KMS-11 (cell line): ENCODE measurements around the gene EVC2.

Source experiments
- H2AFZ ChIP-seq: fragments of 200-600 bp; sonication (generic); 2 replicates; pipeline ENCODE4 v1.6.1; 2016; ENCODE audit warnings: antibody characterized with exemption, mixed run types, low read depth
- H3K27ac ChIP-seq: fragments of 200-600 bp; sonication (generic); 2 replicates; pipeline ENCODE4 v1.6.1; 2016; ENCODE audit warnings: mild to moderate bottlenecking, mixed run types
- H3K27me3 ChIP-seq: fragments of 200-600 bp; sonication (generic); 2 replicates; pipeline ENCODE4 v1.6.1; 2017; ENCODE audit warnings: mild to moderate bottlenecking, low read depth, mixed run types, moderate library complexity; ENCODE audit not compliant: insufficient read depth
- H3K36me3 ChIP-seq: fragments of 200-600 bp; sonication (generic); 2 replicates; pipeline ENCODE4 v1.6.1; 2017; ENCODE audit warnings: mild to moderate bottlenecking, mixed run types; ENCODE audit not compliant: insufficient read depth
- H3K4me1 ChIP-seq: fragments of 200-600 bp; sonication (generic); 2 replicates; pipeline ENCODE4 v1.6.1; 2016; ENCODE audit warnings: mild to moderate bottlenecking, low read depth, mixed run types; ENCODE audit not compliant: poor library complexity, severe bottlenecking
- H3K4me2 ChIP-seq: fragments of 200-600 bp; sonication (generic); 2 replicates; pipeline ENCODE4 v1.7.0; 2016; ENCODE audit warnings: mild to moderate bottlenecking, mixed run types
- H3K4me3 ChIP-seq: fragments of 200-600 bp; sonication (generic); IDR thresholded peaks from 2 replicates; pipeline ENCODE4 v1.6.1; 2017; ENCODE audit warnings: low read depth, low read length, mixed read lengths; ENCODE audit not compliant: insufficient read depth
- H3K79me2 ChIP-seq: fragments of 200-600 bp; sonication (generic); 2 replicates; pipeline ENCODE4 v1.6.1; 2016; ENCODE audit warnings: low read depth, mixed run types; ENCODE audit not compliant: insufficient read depth
- H3K9ac ChIP-seq: fragments of 200-600 bp; sonication (generic); 2 replicates; pipeline ENCODE4 v1.6.1; 2016; ENCODE audit warnings: mild to moderate bottlenecking, mixed run types
- H4K20me1 ChIP-seq: fragments of 200-600 bp; sonication (generic); 2 replicates; pipeline ENCODE4 v1.6.1; 2016; ENCODE audit warnings: mild to moderate bottlenecking, mixed run types; ENCODE audit not compliant: insufficient read depth
- TF ChIP-seq, protein P1 (sequence below): fragments of 200-600 bp; sonication (generic); conservative IDR thresholded peaks from 2 replicates; pipeline ENCODE4 v1.6.1; 2017; ENCODE audit warnings: low read depth, mild to moderate bottlenecking, antibody characterized with exemption, low read length, moderate library complexity, mixed read lengths

EVC2 gene

DNA sequence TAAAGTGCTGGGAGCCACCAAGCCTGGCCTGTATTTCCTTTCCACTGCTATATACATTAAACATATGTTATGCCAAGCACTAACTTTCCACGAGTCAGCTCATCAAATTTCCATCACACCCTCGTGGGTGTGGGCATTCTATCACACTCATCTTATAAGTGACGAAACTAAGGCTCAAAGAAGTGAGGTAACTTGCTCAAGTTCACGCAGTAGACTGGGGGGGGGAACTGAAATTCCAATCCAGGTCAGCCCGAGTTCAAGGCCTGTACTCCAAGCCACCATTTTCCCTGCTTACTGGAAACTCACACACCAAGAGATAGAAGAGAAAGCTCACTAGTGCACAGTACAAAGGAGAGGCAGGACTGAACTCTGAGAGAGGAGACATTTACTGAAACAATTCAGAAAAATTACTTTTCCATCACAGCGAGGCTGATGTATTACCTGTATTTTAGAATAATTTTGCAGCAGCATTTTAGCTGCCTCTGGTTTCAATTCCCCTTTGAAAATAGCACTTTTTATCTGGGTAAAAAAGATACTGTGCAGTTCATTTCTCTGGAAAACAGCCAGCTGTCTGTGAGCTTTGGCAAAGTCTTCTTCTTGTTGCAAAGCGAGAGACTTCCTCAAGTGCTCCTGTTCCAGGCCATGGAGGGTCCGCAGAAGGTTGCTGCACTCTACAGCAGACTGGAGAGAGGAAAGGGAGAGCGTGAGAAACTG lies 76.8 kb downstream of the EVC2 start:
- Histone ChIP-seq H3K36me3 (no peaks in the 10 kb centered on the region), H3K79me2 (no peaks in the 10 kb centered on the region), H3K9ac (no peak overlapping the region), H4K20me1 (no peaks in the 10 kb centered on the region), H3K4me1 (no peaks in the 10 kb centered on the region), H3K4me2 (no peak overlapping the region), H3K27ac (no peak overlapping the region), H3K27me3 (no peaks in the 10 kb centered on the region), H2AFZ (no peak overlapping the region), H3K4me3 (no peak overlapping the region)
- TF ChIP-seq, protein P1, sequence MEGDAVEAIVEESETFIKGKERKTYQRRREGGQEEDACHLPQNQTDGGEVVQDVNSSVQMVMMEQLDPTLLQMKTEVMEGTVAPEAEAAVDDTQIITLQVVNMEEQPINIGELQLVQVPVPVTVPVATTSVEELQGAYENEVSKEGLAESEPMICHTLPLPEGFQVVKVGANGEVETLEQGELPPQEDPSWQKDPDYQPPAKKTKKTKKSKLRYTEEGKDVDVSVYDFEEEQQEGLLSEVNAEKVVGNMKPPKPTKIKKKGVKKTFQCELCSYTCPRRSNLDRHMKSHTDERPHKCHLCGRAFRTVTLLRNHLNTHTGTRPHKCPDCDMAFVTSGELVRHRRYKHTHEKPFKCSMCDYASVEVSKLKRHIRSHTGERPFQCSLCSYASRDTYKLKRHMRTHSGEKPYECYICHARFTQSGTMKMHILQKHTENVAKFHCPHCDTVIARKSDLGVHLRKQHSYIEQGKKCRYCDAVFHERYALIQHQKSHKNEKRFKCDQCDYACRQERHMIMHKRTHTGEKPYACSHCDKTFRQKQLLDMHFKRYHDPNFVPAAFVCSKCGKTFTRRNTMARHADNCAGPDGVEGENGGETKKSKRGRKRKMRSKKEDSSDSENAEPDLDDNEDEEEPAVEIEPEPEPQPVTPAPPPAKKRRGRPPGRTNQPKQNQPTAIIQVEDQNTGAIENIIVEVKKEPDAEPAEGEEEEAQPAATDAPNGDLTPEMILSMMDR, result no peak

DNA sequence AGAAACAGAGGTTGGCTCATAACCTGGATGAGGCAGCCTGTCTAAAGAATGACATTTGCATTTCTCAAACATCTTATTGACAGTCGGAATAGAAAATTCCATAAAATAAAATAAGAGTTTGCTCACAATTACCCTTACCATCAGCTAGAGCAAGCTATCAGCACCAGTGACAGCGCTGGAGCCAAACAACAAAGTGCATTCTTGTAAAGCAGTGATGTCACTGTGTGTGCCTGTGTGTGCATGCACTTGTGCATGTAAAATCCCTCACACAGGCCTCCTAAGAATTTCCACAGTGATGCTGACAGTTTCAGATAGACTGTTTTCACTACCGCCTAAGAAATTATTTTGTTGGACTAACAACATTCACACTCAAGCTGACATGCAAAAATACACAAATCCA lies 77.6 kb downstream of the EVC2 start:
- Histone ChIP-seq H3K36me3 (no peaks in the 10 kb centered on the region), H2AFZ (no peak overlapping the region)
- TF ChIP-seq, protein P1, result no peak

DNA sequence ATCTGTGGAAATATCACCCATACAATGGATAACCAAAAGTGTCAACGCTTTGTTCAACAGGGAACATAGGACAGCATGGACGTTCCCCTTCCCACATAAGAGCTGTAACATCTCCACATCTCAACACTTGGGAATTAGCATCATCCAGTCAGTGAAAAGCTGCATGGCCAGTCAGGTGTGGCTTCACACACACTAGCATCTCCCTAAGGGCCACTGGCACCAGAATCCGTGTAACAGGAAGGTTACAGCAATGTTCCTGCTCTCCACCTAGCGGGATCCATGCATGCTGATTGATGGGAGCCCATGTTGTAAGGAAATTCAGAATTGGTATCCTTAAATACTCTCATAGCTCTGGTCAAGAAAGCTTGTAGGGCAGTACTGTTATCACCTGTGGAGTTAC lies 78.8 kb downstream of the EVC2 start:
- Histone ChIP-seq H3K4me3 (no peak overlapping the region), H3K27ac (no peak overlapping the region), H3K9ac (no peak overlapping the region), H3K79me2 (no peaks in the 10 kb centered on the region), H2AFZ (no peak overlapping the region), H3K27me3 (no peaks in the 10 kb centered on the region), H4K20me1 (no peaks in the 10 kb centered on the region), H3K36me3 (no peaks in the 10 kb centered on the region), H3K4me2 (no peak overlapping the region), H3K4me1 (no peaks in the 10 kb centered on the region)
- TF ChIP-seq, protein P1, result no peak

More for the DNA sequence above, 77.6 kb downstream of the EVC2 start:
- no peak overlapping the region for H3K4me3 ChIP-seq
- no peaks in the 10 kb centered on the region for H3K27me3 ChIP-seq
- H3K4me2 ChIP-seq, result no peak overlapping the region
- no peaks in the 10 kb centered on the region for H3K79me2 ChIP-seq
- no peaks in the 10 kb centered on the region for H3K4me1 ChIP-seq
- no peaks in the 10 kb centered on the region for H4K20me1 ChIP-seq
- no peak overlapping the region for H3K27ac ChIP-seq
- H3K9ac ChIP-seq, result no peak overlapping the region

DNA sequence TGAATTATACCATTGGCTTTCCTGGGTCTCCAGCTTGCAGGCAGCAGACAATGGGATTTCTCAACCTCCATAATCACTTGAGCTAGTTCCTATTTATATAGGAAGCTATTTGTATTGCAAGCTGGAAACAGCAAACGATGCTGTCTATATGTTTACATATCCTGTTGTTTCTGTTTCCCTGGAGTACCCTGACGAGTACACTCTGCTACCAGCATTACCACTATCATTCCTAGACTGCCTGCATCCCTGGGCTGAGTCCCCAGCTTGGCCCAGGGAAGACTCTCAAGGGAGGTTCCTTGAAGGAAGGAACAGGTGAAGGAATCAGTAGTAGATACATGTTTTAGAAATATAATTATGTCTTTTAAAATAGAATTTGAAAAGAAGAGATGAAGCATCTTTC lies 81.4 kb downstream of the EVC2 start:
- H4K20me1 ChIP-seq, result no peaks in the 10 kb centered on the region
- H3K79me2 ChIP-seq, result no peaks in the 10 kb centered on the region
- no peak overlapping the region for H2AFZ ChIP-seq
- no peaks in the 10 kb centered on the region for H3K4me1 ChIP-seq
- H3K27ac ChIP-seq, result no peak overlapping the region
- TF ChIP-seq, protein P1, result no peak
- H3K9ac ChIP-seq, result no peak overlapping the region
- no peaks in the 10 kb centered on the region for H3K36me3 ChIP-seq
- no peak overlapping the region for H3K4me2 ChIP-seq
- H3K27me3 ChIP-seq, result no peaks in the 10 kb centered on the region
- no peak overlapping the region for H3K4me3 ChIP-seq
